ENCODE results near the gene OR51B2.
"Not testable (repeated sequence)": the region's sequence is repeated elsewhere in the genome, so short reads cannot be mapped to it uniquely, and the experiment has no call there.

- TF ChIP-seq CTCF (IDR thresholded peaks at IDR 0.05; ENCODE audit: low read depth, low read length, missing input control); YY1 (IDR thresholded peaks at IDR 0.05); ATF3 (IDR thresholded peaks at IDR 0.05): not testable (repeated sequence)
Measured at GRCh38 chr11:5313326-5314023, 10.6 kb downstream of the OR51B2 start.
